KG1 (cell line): ENCODE measurements around the gene ABHD12.
"Not testable (repeated sequence)": the region's sequence is repeated elsewhere in the genome, so short reads cannot be mapped to it uniquely, and the experiment has no call there.

Experiments
- DNase-seq: peaks from one replicate; lab custom pipeline; 2025; lab: John Stamatoyannopoulos, UW

The ABHD12 gene

DNA sequence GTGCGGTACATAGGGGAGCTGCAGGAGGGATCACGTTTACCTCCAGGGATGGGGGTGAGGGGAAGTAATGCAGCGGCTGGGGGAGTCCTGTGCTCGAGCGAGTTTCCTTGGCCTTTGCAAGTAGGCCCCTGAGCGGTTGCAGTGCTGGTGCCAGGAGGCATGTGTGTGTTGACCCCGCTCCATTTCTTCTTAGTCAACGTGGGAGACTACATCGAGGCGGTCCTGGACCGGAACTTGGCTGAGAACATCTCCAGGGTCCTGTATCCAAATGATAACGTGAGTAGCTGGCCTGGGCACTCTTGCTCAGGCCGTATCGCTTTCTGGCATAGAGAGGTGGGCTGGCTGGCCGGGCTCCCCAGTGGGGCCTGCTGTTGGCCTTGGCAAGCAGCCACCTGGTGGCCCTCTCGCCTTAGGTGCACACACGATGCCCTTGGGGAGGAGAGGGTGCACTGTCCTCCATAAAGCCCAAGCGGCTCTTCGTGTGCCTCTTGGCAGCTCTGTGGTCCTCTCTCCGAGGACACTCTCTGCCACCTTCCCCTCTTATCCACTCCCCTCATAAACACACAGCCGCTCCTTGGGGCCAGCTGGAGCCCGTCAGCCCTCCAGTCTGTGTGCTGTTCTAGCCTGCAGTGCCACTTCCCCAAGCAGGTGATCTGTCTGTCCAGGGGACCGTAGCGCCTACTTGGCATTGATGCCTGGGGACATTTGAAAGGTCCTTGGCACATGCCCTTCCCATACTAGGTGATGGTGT is 113.4 kb downstream of the ABHD12 start:
- no peak for DNase-seq

DNA sequence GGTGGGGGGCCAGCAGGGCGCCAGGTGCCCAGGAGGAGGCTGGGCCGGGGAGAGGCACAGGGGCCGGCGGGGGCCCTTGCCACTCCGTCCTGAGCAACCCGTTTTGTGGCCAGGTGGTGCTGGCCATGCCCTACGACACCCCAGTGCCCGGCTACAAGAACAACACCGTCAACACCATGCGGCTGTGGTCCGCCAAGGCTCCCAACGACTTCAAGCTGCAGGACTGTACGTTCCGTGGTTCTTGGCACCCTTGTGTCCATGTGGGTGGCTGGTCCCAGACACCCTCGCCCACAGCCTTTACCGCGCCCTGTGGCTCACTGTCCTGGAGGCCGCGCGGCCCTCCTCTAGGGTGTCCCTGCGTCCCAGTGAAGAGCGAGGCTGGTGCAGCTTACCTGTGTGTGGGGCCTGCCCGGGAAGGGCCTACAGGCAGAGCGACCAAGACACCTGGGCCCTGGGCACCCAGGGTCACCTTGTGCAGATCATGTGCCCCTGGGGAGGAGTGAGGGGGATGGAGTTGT is 114.0 kb downstream of the ABHD12 start:
- no peak for DNase-seq

DNA sequence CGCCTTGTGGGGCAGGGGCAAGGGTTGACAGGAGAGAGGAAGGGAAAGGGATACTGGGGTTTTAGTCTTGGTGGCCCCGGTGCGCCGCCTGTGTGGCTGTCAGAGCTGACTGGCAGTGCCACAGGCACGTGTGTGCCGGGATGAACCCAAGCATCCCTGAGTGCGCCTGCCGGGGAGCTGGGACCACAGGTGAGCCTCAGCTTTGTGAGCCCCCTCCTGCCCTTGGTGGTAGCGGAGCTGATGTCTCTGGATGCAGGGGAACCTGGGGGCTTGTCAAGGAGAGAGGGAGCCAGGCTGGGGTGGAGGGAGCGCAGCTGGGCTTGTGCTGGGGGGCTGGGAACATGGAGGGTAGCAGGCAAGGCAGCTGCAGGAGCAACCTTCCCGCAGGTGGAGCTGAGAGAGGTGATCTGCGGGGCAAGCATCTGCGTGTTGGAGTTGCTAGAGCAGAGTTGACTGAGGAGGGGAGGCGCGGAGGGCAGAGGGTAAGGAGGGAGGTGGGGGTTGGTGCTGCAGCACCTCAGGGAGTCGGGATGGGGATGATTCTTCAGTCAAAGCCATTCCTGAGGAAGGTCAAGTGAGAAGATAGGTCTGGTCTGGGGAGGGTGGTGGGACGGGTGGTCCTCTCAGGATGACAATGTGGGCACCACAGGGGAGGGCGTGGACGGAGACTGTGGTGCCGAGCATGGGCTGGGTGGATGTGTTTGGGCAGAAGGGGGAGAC is 114.7 kb downstream of the ABHD12 start:
- DNase-seq = no peak

DNA sequence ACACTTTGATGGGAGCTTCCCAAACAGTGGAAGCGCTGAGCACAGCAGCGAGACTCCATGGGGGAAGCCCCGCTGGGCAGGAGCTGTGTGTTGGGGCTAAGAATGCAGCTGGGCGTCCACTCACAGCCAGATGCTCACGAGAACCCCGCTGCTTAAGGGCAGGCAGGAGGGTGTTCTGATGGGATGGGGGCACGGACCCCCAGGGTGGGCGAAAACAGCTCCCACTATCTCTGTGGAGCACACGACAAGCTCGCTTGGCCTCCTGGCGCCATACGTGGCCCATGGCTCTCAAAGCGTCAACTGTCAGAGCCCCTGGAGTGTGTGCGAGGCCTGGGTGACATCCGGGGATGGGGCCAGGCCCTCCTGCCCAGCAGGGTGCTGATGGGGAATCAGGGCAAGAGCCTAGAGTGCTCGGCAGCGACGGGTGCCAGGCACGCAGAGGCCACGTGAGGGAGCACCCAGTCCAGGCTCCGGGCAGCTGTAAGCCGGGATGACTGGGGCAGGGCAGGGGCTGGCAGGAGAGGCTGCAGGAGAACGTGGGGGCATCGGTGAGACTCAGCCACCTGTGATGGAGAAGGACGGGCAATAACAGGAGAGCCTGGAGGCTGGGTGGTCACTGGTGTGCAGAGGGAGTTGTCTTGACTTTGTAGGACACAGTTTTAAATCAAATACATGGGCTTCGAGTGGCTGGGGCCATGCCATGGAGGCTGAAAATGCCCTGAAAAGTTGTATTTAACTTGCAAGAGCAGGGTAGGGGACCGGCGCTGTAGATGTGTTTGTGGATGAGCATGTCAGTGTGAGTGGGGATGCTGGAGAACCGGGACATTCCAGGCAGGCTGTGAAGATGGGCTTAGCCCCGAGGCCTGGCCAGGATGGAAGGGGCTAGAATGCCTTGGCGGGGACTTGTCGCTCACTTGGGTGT is 115.5 kb downstream of the ABHD12 start:
- no peak for DNase-seq

DNA sequence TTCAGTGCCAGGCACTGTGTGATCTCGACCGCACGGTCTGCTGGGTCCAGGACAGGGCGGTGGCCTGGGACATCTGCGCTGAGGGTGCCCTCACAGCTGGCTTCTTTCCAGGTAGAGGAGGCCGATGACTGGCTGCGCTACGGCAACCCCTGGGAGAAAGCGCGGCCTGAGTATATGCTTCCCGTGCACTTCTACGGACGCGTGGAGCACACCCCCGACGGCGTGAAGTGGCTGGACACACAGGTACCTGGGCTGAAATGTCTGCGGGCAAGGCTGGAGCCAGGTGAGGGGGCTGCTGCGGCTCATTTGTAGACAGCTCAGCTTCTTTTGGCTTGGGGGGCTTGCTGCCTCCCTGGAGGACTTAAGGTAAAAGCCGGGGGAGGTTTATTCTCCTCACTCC is 116.2 kb downstream of the ABHD12 start:
- no peak for DNase-seq

DNA sequence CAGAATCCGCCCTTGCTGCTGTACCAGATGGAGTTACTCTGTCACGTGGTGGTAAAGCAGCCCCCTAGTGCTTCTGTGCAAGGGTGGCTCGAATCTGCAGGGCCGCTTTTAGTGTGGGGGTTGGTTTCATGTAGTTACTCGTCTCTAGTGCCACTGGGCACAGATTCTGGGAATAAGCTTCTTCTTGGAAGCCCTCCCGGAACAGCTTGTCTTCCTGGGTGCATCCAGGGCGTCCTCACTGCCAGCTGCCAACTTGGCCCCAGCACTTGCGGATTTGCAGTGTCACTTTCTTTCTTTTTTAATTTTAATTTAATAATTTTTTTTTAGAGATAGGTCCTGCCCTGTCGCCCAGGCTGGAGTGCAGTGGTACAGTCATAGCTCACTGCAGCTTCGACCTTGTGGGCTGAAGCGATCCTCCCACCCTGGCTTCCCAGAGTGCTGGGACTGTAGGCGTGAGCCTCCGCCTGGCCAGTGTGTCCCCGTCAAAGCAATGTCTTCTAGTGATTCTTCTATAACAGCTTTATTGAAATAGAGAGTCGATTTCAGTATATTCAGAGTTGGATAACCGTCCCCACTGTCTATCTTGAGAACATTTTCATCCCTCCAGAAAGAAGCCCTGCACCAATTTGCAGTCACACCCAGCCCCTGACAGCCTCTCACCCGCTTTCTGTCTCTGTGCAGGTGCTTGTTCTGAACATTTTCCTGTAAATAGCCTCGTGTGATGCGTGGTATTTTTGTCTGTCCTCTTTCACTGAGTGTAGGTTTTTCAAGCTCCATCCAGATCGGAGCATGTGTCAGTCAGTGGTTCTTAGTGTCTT is 116.9 kb downstream of the ABHD12 start:
- no peak for DNase-seq

DNA sequence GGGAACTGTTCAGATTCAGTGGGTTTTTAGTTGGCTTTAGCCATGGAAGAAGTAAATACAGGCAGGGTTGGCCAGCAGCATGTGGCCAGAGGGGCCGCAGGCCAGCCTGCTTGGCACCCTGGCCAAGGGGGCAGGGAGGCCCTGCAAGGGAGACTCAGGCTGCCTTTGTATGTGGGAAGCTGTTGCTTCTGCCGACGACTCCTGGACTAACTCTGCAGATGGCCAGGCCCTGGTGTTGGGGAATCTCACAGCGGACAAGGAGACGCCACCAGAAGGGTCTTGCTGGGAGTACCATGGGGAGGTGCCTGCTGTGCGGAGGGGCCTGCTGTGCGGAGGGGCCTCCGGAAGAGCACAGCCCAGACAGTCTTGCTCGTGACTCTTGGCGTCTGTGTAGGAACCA is 117.6 kb downstream of the ABHD12 start:
- no peak for DNase-seq

DNA sequence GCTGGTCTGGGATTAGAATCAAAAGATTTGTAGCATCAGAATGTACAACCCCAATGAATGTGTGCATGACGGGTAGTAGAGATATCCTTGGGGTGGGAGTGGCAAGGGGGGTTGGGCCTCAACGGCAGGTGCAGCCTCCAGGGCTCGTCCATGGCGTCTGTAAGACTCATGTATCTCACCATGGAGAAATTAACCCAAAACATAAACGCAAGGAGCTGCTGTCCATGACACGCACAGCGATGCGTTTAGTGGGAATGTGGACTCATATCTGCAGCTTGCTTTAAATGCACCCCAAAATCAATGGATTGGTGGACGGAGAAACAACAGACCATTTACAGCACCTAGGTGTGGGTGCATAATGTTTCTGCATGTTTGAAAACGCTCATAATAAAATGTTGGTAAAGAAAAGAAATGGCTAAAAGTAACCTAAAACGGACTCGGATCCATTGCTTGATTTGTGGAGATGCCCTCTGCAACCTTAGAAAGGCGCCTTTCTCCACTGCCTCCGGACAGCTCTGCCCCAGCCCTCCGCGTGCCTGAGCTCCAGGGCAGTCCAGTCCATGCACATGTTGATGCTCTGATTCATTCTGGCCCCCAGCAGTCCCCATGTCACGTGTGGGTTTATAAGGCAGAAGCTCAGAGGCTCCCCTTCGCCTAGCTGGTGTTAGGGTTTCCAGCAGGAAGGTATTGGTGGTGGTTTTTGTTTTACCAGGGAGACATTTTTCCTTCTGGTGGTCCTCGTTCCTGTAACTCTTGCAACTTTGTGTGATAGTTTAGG is 118.2 kb downstream of the ABHD12 start:
- no peak for DNase-seq

DNA sequence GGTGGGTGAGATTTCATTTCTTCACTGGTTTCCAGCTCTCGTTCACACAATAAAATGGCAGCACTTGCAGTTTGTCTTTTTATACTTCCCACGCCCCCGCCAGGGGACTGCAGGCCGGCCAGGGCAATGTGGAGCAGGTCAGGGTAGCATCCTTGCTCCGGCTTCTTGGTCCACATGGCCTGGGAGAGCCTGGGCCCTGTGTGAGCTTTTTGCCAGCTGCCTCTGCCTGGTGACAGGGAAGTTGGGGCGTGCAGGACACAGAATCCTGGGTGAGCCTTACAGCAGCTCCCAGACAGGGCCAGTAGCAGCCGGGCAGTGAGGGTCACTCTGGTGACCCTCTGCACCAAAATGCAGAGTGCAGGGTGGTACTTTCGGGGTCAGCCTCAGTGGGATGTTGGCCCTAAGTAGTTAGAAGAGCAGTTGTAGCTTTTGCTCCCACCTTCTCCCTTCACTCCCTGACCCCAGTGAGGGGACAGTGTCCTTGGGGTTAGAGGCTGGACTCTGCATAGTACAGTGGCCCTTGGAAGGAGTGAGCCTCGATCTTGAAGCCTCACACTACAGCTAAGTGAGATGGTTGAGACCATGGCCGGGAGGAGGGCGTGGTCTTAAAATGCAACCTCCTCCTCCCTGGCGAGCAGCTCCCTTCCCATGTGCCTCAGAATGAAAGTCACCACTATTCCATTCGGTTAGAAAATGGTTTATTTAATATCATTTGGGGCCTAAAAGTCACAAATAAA is 119.0 kb downstream of the ABHD12 start:
- DNase-seq = no peak

DNA sequence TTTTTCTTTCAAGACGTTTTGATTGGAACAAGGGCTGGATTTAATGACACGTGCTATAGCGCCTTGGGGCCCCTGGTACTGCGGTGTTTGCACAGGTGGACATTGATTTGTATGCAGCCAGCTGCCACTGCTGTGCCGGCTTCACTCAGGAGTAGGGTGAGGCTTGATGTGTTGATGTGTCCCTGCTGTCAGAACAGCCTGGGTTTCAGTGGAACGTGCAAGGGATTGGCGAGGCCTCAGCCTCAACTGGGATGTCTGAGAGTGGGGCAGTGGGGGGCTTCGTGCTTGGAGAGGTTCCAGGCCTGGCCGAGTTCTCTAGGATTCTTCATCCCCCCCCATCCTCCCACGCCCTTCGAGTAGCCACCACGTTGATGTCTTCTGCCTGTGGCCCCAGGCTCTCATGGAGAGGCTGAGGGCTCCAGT is 119.8 kb downstream of the ABHD12 start:
- DNase-seq = no peak

DNA sequence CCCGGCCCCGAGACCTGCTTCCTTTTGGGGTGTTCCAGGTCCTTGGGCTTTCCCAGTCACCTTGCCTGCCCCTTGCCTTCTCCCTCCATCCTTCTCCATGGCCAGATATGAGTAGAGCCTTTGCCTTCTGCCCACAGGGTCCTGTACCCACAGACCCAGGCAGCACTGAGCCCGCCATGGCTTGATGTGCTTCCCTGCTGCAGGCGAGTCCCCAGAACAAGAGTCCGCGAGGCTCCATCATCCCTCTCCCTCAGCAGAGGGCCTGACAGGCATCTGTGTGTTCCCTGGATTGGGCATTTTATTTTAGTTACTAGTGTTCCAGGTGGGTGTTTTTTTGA is 120.8 kb downstream of the ABHD12 start:
- DNase-seq = no peak

DNA sequence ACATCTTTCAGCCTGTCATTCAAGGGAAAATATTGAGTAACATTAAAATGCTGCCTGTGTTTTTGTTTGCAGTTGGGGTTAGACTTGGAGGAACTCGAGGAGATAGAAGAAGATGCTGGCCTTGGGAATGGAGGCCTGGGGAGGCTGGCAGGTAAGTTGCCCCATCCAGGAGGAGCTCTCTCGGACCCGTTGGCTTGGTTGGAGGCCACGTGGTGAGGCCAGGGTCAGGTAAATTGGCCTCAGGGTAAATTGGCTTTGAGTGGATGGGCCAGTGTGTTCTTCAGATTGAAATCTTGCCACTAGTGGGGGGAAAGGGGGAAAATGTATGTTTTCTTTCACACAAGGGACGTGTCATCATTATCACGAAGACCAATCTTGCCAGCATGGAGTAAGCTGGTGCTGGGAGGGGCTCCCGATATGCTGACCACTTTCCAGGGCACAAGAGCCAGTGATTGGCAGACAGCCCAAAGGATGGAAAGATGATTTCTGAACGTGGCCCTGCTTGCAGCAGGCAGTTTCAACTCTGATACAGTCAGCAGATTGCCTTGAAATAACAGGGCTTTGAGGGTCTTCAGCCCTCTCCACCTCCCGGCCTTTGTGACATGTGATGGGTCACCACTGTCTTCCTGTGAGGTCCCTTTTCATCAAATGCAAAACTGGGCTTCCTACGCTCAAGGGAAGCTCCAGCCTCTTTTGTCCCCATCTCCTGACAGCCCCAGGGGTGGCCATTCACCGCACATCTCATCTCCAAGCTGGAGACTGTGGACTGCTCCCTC is 121.4 kb downstream of the ABHD12 start:
- DNase-seq = no peak

DNA sequence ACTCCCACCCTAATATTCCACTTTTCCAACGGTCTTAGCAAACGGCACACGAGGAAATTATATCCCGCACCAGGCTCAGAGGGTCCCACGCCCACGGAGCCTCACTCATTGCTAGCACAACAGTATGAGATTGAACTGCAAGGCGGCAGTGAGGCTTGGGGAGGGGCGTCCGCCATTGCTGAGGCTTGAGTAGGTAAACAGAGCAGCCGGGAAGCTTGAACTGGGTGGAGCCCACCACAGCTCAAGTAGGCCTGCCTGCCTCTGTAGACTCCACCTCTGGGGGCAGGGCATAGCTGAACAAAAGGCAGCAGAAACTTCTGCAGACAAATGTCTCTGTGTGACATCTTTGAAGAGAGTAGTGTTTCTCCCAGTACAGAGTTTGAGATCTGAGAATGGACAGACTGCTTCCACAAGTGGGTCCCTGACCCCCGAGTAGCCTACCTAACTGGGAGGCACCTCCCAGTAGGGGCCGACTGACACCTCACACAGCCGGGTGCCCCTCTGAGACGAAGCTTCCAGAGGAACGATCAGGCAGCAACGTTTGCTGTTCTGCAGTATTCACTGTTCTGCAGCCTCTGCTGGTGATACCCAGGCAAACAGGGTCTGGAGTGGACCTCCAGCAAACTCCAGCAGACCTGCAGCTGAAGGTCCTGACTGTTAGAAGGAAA is 129.7 kb downstream of the ABHD12 start:
- not testable (repeated sequence) for DNase-seq

DNA sequence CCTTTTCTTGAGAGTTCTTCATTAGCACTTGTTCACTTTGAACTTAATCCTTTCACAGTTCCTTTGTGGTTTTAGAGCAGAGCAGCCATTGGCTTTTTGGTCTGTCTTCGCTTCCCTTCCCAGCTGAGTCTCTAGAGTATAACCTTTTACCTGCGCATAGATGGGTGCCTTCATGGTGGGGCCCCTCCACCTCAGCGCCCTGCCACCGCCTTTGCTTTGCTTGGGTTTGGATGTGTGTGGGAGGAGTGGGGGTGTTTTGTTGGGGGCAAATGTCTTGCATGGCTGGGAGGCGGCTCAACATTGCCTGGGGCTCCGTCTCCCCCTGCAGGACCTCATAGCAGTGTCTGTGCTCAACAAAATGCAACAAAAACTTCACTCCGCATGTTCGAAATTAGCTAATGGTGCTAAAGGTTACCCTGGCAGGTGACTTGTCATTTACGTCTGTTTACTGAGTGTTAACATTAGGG is 130.8 kb downstream of the ABHD12 start:
- DNase-seq = no peak

DNA sequence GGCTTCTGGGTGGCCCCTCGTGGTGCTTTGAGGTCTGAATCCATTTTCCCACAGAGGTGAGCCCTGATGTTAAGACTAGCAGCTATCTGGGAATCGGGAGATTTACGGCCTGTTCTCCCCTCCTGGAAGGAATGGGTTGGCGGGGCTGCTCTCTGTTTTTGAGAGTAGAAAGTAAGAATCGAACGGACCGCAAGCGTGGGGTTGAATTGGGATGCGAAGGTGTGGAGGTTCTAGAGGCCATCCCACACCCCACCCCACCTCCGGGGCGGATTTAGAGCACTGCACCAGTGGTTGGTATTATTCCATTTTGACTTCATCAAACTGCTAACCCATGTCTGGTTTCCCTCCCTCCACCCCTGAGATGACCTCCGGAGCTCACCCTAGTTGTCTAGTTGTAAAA is 131.3 kb downstream of the ABHD12 start:
- no peak for DNase-seq

DNA sequence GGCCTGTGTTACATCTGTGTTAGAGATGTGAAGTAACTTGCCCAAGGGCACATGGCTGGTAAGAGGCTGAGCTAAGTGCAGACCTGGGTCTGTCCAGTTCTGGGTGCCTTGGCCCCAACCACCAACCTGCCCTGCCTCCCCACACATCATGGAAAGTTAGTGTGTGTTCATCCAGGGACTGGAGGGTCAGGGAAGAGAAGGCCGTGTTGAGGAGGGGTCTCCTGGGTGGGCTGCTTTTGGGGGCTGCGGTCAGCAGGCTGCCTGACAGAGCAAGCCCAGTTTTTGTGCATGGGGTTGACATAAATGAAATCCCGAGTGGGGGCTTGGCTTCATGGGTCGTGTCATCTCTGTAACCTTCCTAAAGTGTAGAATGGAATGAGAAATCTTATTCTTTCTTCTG is 131.8 kb downstream of the ABHD12 start:
- no peak for DNase-seq

DNA sequence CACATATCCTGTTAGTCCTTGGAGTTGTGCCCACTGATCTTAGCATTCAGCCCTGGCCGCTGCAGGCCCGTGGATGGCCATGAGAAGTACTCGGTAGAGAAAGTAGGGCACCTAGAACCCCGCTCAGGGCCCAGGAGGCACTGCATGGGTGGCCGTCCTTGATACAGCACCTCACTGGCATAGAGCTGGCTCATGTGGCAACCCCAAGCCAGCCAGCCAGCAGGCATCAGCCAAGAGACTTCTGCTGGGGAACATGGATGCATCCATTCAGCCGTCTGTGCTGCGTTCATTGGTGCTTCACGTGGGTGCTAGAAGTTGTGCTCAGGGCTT is 132.2 kb downstream of the ABHD12 start:
- no peak for DNase-seq

DNA sequence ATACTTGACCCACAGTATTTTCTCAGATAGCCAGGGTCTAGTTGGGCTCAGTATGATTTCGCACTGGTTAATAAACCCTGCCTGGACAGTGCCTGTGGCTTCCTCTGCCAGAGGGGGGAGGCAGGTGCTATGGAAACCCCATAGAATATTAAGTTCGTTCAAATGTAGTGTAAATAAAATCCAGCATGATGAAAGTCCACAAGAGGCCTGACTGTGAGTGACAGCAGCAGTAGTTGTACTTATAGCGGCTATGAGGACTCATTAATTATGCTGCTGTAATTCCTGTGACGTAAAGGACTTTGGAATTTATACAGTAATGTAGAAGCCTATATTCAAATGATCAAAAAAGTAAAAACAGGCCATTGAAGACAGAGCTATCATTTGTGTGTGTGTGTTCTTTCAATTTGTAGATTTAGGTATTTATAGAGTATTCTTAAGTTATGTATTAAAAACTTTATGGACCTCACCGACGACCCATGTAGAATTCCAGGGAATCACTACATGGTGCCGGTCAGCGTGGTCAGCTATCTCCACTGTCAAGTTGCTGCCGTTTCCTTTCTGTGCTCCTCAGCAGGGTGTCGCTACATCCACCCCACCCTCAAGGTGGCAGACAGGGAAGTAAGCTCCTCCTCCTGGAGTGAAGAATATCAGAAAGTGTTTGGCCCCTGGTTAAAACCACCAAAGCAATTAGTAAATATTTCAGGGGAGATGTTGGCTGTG is 132.7 kb downstream of the ABHD12 start:
- DNase-seq = no peak
